ENCODE data around the gene IQCH. TPM values are rescaled to one million over a fixed set of nuclear protein-coding genes. Genes with fewer than 3 reads are reported as not detected.

IQCH gene
- 1.6 and 2.6 TPM in 2 replicates for total RNA-seq

GRCh38 chr15:67254238-67255175 lies at the start of gene IQCH, which contains the start of gene AAGAB:
Gene IQCH (plus strand): TSS chr15:67254786. CDS start chr15:67254897, 111 bp downstream.
Gene AAGAB (minus strand): TSS chr15:67254661. CDS start chr15:67254631, 30 bp downstream.

GRCh38 chr15:67521029-67521782 lies 266.6 kb downstream of the IQCH start, which contains the start of gene C15orf61:
Gene C15orf61 (plus strand): TSS chr15:67521131. CDS start chr15:67521249, 118 bp downstream.

GRCh38 chr15:67542420-67543347 lies 288.1 kb downstream of the IQCH start, which contains the start of gene MAP2K5:
Gene MAP2K5 (plus strand): TSS chr15:67542703. CDS start chr15:67543336, 633 bp downstream.

Other genes with a start within 250 kb of the IQCH start
- 51.4 and 63.5 TPM in 2 replicates for gene SMAD3, start 189.2 kb upstream of the IQCH start, total RNA-seq
- gene AAGAB, start 125 bp upstream of the IQCH start, total RNA-seq = 33.6 and 39.2 TPM in 2 replicates